AG09319 (cell line): ENCODE measurements around the gene KIF26B.

Source experiments
- DNase-seq: peaks from one replicate; pipeline ENCODE4 v3.0.0-alpha.2; 2010; ENCODE audit warnings: low read depth; ENCODE audit errors: extremely low read depth
- CTCF ChIP-seq: IDR thresholded peaks from 2 replicates; pipeline ENCODE4 v1.5.1; 2011; ENCODE audit warnings: low read depth, mild to moderate bottlenecking, inconsistent platforms, low read length, moderate library complexity

KIF26B gene

GRCh38 chr1:245172026-245172425 is 17.2 kb downstream of the KIF26B start:
- DNase-seq = no peak
- TF ChIP-seq CTCF = no peak

GRCh38 chr1:245172829-245173228 is 18.0 kb downstream of the KIF26B start:
- no peak for DNase-seq
- no peak for TF ChIP-seq CTCF

GRCh38 chr1:245173446-245174211 is 18.8 kb downstream of the KIF26B start:
- DNase-seq = no peak

GRCh38 chr1:245177071-245177900 is 22.5 kb downstream of the KIF26B start:
- no peak for TF ChIP-seq CTCF
- no peak for DNase-seq

More at GRCh38 chr1:245173446-245174211, 18.8 kb downstream of the KIF26B start:
- TF ChIP-seq CTCF = no peak

GRCh38 chr1:245179706-245180105 is 24.9 kb downstream of the KIF26B start:
- DNase-seq = no peak
- TF ChIP-seq CTCF = no peak

GRCh38 chr1:245180496-245181157 is 25.8 kb downstream of the KIF26B start:
- no peak for TF ChIP-seq CTCF
- DNase-seq = no peak

GRCh38 chr1:245181158-245181517 is 26.4 kb downstream of the KIF26B start:
- DNase-seq = no peak
- TF ChIP-seq CTCF = no peak
